OCI-LY7 (cell line): ENCODE measurements around the gene MUC20. TPM values are rescaled to one million over a fixed set of nuclear protein-coding genes. Genes with fewer than 3 reads are reported as not detected.

Experiments
- BruUV-seq: library from RNA; stranded (reverse); fragments of 400-500 nt; replicated peaks from 2 replicates; lab custom pipeline; 2021; lab: Mats Ljungman, UMichigan
- CTCF ChIA-PET: fragments of 300-600 bp; sonication (Branson Sonifier 250); formaldehyde crosslinking; loops from one replicate; lab custom pipeline; 2022; ENCODE audit warnings: antibody characterized with exemption; ENCODE audit not compliant: unreplicated experiment; lab: Charles Lee
- POLR2A ChIA-PET: fragments of 300-600 bp; sonication (Branson Sonifier 250); formaldehyde crosslinking; loops from one replicate; lab custom pipeline; 2022; ENCODE audit warnings: antibody characterized with exemption; lab: Charles Lee
- DNase-seq: peaks from one replicate; pipeline ENCODE4 v3.0.0-alpha.2; 2015; ENCODE audit warnings: low spot score
- H2AFZ ChIP-seq: fragments of 200-600 bp; sonication (generic), shearing (Covaris generic); 2 replicates; pipeline ENCODE4 v1.6.1; 2014; ENCODE audit warnings: mild to moderate bottlenecking, antibody characterized with exemption, low read length, moderate library complexity
- H3K27ac ChIP-seq: fragments of 200-600 bp; sonication (generic); 2 replicates; pipeline ENCODE4 v1.5.1; 2014; ENCODE audit warnings: mixed run types, low read depth, mild to moderate bottlenecking, moderate library complexity, low read length, inconsistent platforms; ENCODE audit not compliant: poor library complexity, severe bottlenecking
- H3K36me3 ChIP-seq: fragments of 200-600 bp; sonication (generic); 2 replicates; pipeline ENCODE4 v1.6.1; 2014; ENCODE audit warnings: mild to moderate bottlenecking, antibody characterized with exemption, low read length, moderate library complexity, mixed read lengths; ENCODE audit not compliant: insufficient read depth
- H3K4me1 ChIP-seq: fragments of 200-600 bp; sonication (generic); 2 replicates; pipeline ENCODE4 v1.5.1; 2014; ENCODE audit warnings: mild to moderate bottlenecking, low read length; ENCODE audit not compliant: insufficient read depth, poor library complexity, severe bottlenecking
- H3K4me2 ChIP-seq: fragments of 200-600 bp; sonication (generic); 2 replicates; pipeline ENCODE4 v1.6.1; 2014; ENCODE audit warnings: mild to moderate bottlenecking, low read length
- H3K4me3 ChIP-seq: fragments of 200-600 bp; sonication (generic); 2 replicates; pipeline ENCODE4 v1.5.1; 2014; ENCODE audit warnings: mild to moderate bottlenecking, low read depth, low read length; ENCODE audit not compliant: poor library complexity, severe bottlenecking
- H3K79me2 ChIP-seq: fragments of 200-600 bp; sonication (generic); 2 replicates; pipeline ENCODE4 v1.6.1; 2016; ENCODE audit warnings: low read depth, mild to moderate bottlenecking, low read length, moderate library complexity, mixed read lengths; ENCODE audit not compliant: insufficient read depth
- H3K9me2 ChIP-seq: fragments of 200-600 bp; sonication (generic); 2 replicates; pipeline ENCODE4 v1.6.1; 2016; ENCODE audit warnings: mild to moderate bottlenecking, low read length, mixed read lengths; ENCODE audit not compliant: insufficient read depth
- H3K9me3 ChIP-seq: fragments of 200-600 bp; sonication (generic); 2 replicates; pipeline ENCODE4 v1.6.1; 2014; ENCODE audit warnings: mild to moderate bottlenecking, mixed run types, low read length, mixed read lengths
- H4K20me1 ChIP-seq: fragments of 200-600 bp; sonication (generic); 2 replicates; pipeline ENCODE4 v1.6.1; 2014; ENCODE audit warnings: mild to moderate bottlenecking, antibody characterized with exemption, low read length, moderate library complexity, mixed read lengths; ENCODE audit not compliant: insufficient read depth
- EZH2phosphoT487 ChIP-seq: fragments of 200-600 bp; sonication (generic); IDR thresholded peaks from 2 replicates; pipeline ENCODE4 v1.6.1; 2018; ENCODE audit warnings: low read depth, borderline replicate concordance, mild to moderate bottlenecking, mixed run types, antibody characterized with exemption, low read length, moderate library complexity, mixed read lengths
- intact Hi-C: fragments of 100-400 bp; cut with micrococcal nuclease; formaldehyde crosslinking; loops from one replicate; pipeline ENCODE4 v1.10.0; 2022; ENCODE audit not compliant: unreplicated experiment
- total RNA-seq, 2 experiments: library from RNA; depleted of rRNA in 1 of 2; stranded (reverse); fragments of >200 nt in 1 of 2; shearing (Covaris generic) in 1 of 2; gene quantifications; 2 replicates each; pipeline ENCODE4 v1.2.3, GENCODE V29; 2014 to 2022
- TF ChIP-seq, protein P1 (sequence below): fragments of 200-600 bp; sonication (generic); conservative IDR thresholded peaks from 2 replicates; pipeline ENCODE4 v1.5.1; 2014; ENCODE audit warnings: mild to moderate bottlenecking, antibody characterized with exemption, low read length, moderate library complexity, mixed read lengths

Gene MUC20
- total RNA-seq, 2 experiments from 2014 or later: 0.40 to 1.1 TPM

DNA sequence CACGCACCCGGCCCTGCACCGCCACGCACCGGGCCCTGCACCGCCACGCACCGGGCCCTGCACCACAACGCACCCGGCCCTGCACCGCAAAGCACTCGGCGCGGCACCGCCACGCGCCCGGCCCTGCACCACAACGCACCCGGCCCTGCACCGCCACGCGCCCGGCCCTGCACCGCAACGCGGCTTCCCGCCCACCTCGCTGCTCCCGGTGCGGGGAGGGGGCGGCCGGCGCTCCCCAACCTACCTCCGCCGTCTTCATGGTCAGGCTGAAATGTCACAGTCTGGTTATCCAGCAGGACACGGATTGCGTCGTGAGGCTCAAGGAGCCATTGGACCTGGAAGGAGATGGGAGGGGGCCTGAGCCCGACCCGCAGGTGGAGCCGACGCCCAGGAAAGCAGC, 41.8 kb downstream of the MUC20 start:
- ChIA-PET POLR2A (no interaction called here), CTCF (no interaction called here)
- no TSS peak for BruUV-seq

DNA sequence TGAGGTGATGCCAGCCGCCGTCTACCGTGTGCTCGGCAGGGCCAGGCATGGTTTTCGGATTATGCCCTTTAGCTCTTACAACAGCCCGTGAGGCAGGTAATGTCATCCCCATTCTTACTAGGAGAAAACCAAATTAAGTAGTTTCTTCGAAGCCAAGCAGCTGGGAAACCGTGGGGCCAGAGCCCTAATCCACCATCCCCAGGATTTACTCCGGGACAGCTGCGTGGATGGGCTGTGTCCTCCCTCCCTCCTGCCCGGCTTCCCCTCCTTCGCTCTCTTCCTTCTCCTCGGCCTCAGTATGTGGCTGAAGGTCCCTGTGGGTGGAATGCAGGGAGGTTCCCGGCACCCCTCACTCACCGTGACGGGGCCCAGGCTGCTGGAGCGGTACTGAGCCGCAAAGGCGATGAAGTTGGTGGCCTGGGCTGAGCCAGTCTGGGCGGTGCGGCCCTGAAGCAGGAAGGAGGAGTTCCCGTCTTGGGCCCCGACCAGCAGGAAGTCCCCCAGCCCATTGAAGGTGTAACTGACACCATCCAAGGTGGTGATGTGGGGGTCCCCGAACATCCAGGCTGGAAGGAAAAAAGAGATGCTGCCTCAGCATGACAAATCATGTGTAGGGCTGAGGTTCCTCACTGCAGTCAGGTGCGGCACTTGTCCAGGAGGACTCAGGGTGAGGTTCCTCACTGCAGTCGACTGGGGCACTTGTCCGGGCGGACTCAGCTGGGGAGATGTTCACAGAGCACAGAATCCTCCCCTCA, 42.5 kb downstream of the MUC20 start:
- Histone ChIP-seq H3K9me2 (no peaks in the 10 kb centered on the region), H3K4me2 (no peak overlapping the region), H3K79me2 (no peaks in the 10 kb centered on the region), H3K4me3 (no peak overlapping the region), H3K27ac (no peak overlapping the region), H3K9me3 (no peaks in the 10 kb centered on the region), H2AFZ (no peak overlapping the region), H4K20me1 (no peaks in the 10 kb centered on the region), H3K36me3 (no peaks in the 10 kb centered on the region), H3K4me1 (no peaks in the 10 kb centered on the region)
- intact Hi-C loops: no loop called here
- no peak for DNase-seq
- CTCF ChIA-PET: no interaction called here
- TF ChIP-seq, protein P1, sequence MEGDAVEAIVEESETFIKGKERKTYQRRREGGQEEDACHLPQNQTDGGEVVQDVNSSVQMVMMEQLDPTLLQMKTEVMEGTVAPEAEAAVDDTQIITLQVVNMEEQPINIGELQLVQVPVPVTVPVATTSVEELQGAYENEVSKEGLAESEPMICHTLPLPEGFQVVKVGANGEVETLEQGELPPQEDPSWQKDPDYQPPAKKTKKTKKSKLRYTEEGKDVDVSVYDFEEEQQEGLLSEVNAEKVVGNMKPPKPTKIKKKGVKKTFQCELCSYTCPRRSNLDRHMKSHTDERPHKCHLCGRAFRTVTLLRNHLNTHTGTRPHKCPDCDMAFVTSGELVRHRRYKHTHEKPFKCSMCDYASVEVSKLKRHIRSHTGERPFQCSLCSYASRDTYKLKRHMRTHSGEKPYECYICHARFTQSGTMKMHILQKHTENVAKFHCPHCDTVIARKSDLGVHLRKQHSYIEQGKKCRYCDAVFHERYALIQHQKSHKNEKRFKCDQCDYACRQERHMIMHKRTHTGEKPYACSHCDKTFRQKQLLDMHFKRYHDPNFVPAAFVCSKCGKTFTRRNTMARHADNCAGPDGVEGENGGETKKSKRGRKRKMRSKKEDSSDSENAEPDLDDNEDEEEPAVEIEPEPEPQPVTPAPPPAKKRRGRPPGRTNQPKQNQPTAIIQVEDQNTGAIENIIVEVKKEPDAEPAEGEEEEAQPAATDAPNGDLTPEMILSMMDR: no peak
- no peak for TF ChIP-seq EZH2phosphoT487
- POLR2A ChIA-PET: no interaction called here
- no TSS peak for BruUV-seq

More for the DNA sequence above, 41.8 kb downstream of the MUC20 start:
- H3K79me2 ChIP-seq: no peaks in the 10 kb centered on the region
- H3K4me2 ChIP-seq: no peak overlapping the region
- intact Hi-C loops: no loop called here
- no peaks in the 10 kb centered on the region for H3K4me1 ChIP-seq
- H3K36me3 ChIP-seq: no peaks in the 10 kb centered on the region
- no peak overlapping the region for H2AFZ ChIP-seq
- H3K4me3 ChIP-seq: no peak overlapping the region
- no peak for DNase-seq
- no peaks in the 10 kb centered on the region for H3K9me2 ChIP-seq
- TF ChIP-seq, protein P1: no peak
- no peak for TF ChIP-seq EZH2phosphoT487
- H3K27ac ChIP-seq: no peak overlapping the region
- no peaks in the 10 kb centered on the region for H4K20me1 ChIP-seq
- H3K9me3 ChIP-seq: no peaks in the 10 kb centered on the region
